Suppressor macrophage (primary cell): ENCODE results near the gene SPATA24.
"Not testable (repeated sequence)": the region's sequence is repeated elsewhere in the genome, so short reads cannot be mapped to it uniquely, and the experiment has no call there.

Experiments used
- DNase-seq, 4 experiments: peaks; one replicate each; pipeline ENCODE4 v3.0.0-alpha.2; 2020 to 2022

Gene SPATA24

GRCh38 chr5:139394654-139395566 lies 9.0 kb downstream of the SPATA24 start, which contains the start of gene PROB1:
Gene PROB1 (minus strand): TSS chr5:139395104. CDS start chr5:139395081, 23 bp downstream.
- DNase-seq = no peak

GRCh38 chr5:139394123-139394653 lies 9.7 kb downstream of the SPATA24 start:
- peak in 2 of 4 experiments; percentile 41 to 62 for DNase-seq

- no peak for DNase-seq
Observed at GRCh38 chr5:139393497-139394122, 10.3 kb downstream of the SPATA24 start.

GRCh38 chr5:139392678-139393496 lies 11.0 kb downstream of the SPATA24 start:
- peak; percentile 61 to 81 (median 68) for DNase-seq

- no peak for DNase-seq
Observed at GRCh38 chr5:139392324-139392677, 11.6 kb downstream of the SPATA24 start.

GRCh38 chr5:139391570-139392323 lies 12.1 kb downstream of the SPATA24 start:
- peak; percentile 20 to 53 (median 48) for DNase-seq

GRCh38 chr5:139390639-139391569 lies 13.0 kb downstream of the SPATA24 start:
- no peak for DNase-seq

- no peak for DNase-seq
Observed at GRCh38 chr5:139389701-139390638, 13.9 kb downstream of the SPATA24 start, which contains the start of gene MZB1. Gene MZB1 (minus strand): TSS chr5:139389913. CDS start chr5:139389856, 57 bp downstream.

- DNase-seq = no peak
Observed at GRCh38 chr5:139388198-139388821, 15.6 kb downstream of the SPATA24 start.

- DNase-seq = no peak
Observed at GRCh38 chr5:139387611-139388197, 16.2 kb downstream of the SPATA24 start.

GRCh38 chr5:139386956-139387355 lies 16.9 kb downstream of the SPATA24 start:
- DNase-seq = not testable (repeated sequence)

GRCh38 chr5:139386050-139386438 lies 17.8 kb downstream of the SPATA24 start:
- DNase-seq = peak in 1 of 4 experiments; percentile 30

GRCh38 chr5:139385061-139386049 lies 18.5 kb downstream of the SPATA24 start:
- peak in 3 of 4 experiments; percentile 30 to 34 (median 32) for DNase-seq

- DNase-seq = no peak
Observed at GRCh38 chr5:139384591-139385051, 19.3 kb downstream of the SPATA24 start.

GRCh38 chr5:139383993-139384590 lies 19.8 kb downstream of the SPATA24 start:
- no peak for DNase-seq

GRCh38 chr5:139383275-139383992 lies 20.5 kb downstream of the SPATA24 start, which contains the start of gene SLC23A1:
Gene SLC23A1 (minus strand): TSS chr5:139383297. CDS start chr5:139383253, 44 bp downstream.
- DNase-seq = no peak
